Measurements from ENCODE around the gene TMEM179. TPM values are rescaled to one million over a fixed set of nuclear protein-coding genes. Genes with fewer than 3 reads are reported as not detected.

The TMEM179 gene
- total and polyA plus RNA-seq, 2 experiments from 2014 or later: 2.2 to 4.3 TPM

DNA sequence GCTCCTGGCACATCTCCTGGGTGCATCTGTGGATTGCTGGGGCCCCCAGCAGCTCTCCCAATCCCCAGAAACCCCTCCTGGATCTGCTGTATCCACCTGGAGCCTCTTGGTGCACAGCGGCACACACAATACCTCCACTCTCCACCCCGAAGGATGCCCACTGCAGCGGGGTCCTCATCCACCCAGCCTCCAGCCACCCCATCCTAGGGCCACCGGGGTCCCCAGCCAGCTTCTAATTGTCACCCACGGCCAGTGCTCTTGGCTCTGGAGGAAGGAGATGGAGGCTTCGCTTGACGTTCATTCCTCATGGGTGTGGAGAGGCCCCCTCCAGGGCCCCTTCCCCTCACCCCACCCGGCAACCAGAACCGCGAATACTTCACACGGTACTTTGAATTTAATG lies 31.6 kb upstream of the TMEM179 start:
- Histone ChIP-seq H4K20me1 (ENCODE audit: insufficient read depth, poor library complexity, severe bottlenecking) (no peaks in the 10 kb centered on the region), H3K27ac (no peak overlapping the region), H3K4me1 (ENCODE audit: insufficient read depth) (peaks cover 3% of the 10 kb centered on the region), H2AFZ (no peak overlapping the region), H3K4me3 (no peak overlapping the region), H3K4me2 (no peak overlapping the region), H3K36me3 (replicated peaks; ENCODE audit: insufficient read depth, low read depth) (no peaks in the 10 kb centered on the region), H3K9me2 (replicated peaks; ENCODE audit: insufficient read depth) (no peaks in the 10 kb centered on the region), H3K27me3 (peaks cover 10% of the 10 kb centered on the region), H3K79me2 (no peaks in the 10 kb centered on the region), H3K9me3 (ENCODE audit: low read depth) (no peaks in the 10 kb centered on the region)
- DNase-seq (ENCODE audit: low spot score): no peak
- WGBS (ENCODE audit: low lambda C conversion rate, missing lambda C conversion rate): 98% methylated on average over 6 of the region's 11 CpGs
- TF ChIP-seq EZH2phosphoT487 (IDR thresholded peaks at IDR 0.05; ENCODE audit: low read depth, severe bottlenecking, unreplicated experiment) (no peak), EZH2 (IDR thresholded peaks at IDR 0.05; ENCODE audit: borderline replicate concordance) (no peak)
- TF ChIP-seq, protein P1, sequence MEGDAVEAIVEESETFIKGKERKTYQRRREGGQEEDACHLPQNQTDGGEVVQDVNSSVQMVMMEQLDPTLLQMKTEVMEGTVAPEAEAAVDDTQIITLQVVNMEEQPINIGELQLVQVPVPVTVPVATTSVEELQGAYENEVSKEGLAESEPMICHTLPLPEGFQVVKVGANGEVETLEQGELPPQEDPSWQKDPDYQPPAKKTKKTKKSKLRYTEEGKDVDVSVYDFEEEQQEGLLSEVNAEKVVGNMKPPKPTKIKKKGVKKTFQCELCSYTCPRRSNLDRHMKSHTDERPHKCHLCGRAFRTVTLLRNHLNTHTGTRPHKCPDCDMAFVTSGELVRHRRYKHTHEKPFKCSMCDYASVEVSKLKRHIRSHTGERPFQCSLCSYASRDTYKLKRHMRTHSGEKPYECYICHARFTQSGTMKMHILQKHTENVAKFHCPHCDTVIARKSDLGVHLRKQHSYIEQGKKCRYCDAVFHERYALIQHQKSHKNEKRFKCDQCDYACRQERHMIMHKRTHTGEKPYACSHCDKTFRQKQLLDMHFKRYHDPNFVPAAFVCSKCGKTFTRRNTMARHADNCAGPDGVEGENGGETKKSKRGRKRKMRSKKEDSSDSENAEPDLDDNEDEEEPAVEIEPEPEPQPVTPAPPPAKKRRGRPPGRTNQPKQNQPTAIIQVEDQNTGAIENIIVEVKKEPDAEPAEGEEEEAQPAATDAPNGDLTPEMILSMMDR (IDR thresholded peaks at IDR 0.05; ENCODE audit: poor library complexity): no peak

DNA sequence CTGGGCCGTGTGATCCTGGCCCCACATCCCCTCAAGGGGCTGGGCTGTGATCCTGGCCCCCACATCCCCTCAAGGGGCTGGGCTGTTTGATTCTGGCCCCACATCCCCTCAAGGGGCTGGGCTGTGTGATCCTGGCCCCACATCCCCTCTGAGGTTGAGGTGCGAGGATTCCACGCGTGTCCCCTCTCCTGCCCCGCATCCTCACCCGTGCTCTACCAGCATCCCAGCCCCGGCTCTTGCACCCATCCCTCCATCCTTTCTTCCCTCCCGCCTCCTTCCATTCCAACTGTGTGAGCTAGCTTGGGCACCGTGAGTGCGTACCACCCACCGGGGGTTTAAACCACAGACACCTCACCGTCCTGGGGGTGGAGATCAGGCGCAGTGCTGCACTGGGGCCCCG lies 31.1 kb upstream of the TMEM179 start:
- no peak overlapping the region for H3K4me3 ChIP-seq
- H3K79me2 ChIP-seq: no peaks in the 10 kb centered on the region
- H4K20me1 ChIP-seq (ENCODE audit: insufficient read depth, poor library complexity, severe bottlenecking): no peaks in the 10 kb centered on the region
- no peak for DNase-seq (ENCODE audit: low spot score)
- H3K4me1 ChIP-seq (ENCODE audit: insufficient read depth): peaks cover 3% of the 10 kb centered on the region
- WGBS (ENCODE audit: low lambda C conversion rate, missing lambda C conversion rate): 93% methylated on average over 14 of the region's 14 CpGs
- no peak overlapping the region for H2AFZ ChIP-seq
- no peaks in the 10 kb centered on the region for H3K36me3 ChIP-seq (replicated peaks; ENCODE audit: insufficient read depth, low read depth)
- H3K9me2 ChIP-seq (replicated peaks; ENCODE audit: insufficient read depth): no peaks in the 10 kb centered on the region
- H3K4me2 ChIP-seq: no peak overlapping the region
- TF ChIP-seq, protein P1 (IDR thresholded peaks at IDR 0.05; ENCODE audit: poor library complexity): no peak
- TF ChIP-seq EZH2 (IDR thresholded peaks at IDR 0.05; ENCODE audit: borderline replicate concordance) (no peak), EZH2phosphoT487 (IDR thresholded peaks at IDR 0.05; ENCODE audit: low read depth, severe bottlenecking, unreplicated experiment) (no peak)
- H3K27me3 ChIP-seq: peaks cover 10% of the 10 kb centered on the region
- no peak overlapping the region for H3K27ac ChIP-seq
- H3K9me3 ChIP-seq (ENCODE audit: low read depth): no peaks in the 10 kb centered on the region

DNA sequence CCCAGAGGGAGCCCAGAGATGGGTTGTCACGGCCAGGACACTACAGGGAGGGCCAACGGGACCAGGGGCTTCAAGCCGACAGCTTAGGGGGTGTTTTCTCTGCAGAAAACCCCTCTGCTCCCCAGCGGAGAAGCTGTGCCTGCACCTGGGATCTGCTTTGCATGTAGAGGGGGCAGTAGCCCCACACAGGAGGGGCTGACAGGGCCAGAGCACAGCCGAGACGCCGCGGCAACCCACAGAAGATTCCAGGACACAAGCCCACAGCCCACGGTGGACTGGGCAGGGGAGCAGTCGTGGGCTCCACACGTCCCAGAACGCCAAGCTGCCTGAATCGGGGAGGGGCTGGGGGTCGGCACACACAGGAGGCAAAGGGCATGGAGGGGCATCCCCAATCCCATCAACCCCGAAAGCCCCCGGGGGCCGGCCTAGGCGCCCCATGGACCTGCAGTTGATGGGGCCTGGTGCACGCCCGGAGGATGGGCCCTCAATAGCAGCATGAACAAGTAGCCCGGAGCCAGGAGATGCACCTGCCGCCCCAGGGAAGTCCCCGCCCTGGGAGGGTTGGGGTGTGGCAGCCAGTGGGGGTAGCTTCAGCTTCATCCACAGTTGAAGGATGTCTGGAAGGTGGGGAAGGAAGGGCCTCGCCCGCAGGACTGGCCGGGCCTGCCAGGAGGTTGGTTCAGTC lies 30.5 kb upstream of the TMEM179 start:
- no peaks in the 10 kb centered on the region for H3K9me2 ChIP-seq (replicated peaks; ENCODE audit: insufficient read depth)
- H2AFZ ChIP-seq: no peak overlapping the region
- TF ChIP-seq EZH2 (IDR thresholded peaks at IDR 0.05; ENCODE audit: borderline replicate concordance): no peak
- no peak for TF ChIP-seq EZH2phosphoT487 (IDR thresholded peaks at IDR 0.05; ENCODE audit: low read depth, severe bottlenecking, unreplicated experiment)
- TF ChIP-seq, protein P1 (IDR thresholded peaks at IDR 0.05; ENCODE audit: poor library complexity): no peak
- H3K9me3 ChIP-seq (ENCODE audit: low read depth): no peaks in the 10 kb centered on the region
- no peak overlapping the region for H3K4me2 ChIP-seq
- H3K4me1 ChIP-seq (ENCODE audit: insufficient read depth): peaks cover 3% of the 10 kb centered on the region
- H3K27me3 ChIP-seq: peaks cover 10% of the 10 kb centered on the region
- no peak overlapping the region for H3K27ac ChIP-seq
- H3K36me3 ChIP-seq (replicated peaks; ENCODE audit: insufficient read depth, low read depth): no peaks in the 10 kb centered on the region
- no peaks in the 10 kb centered on the region for H3K79me2 ChIP-seq
- H4K20me1 ChIP-seq (ENCODE audit: insufficient read depth, poor library complexity, severe bottlenecking): no peaks in the 10 kb centered on the region
- no peak overlapping the region for H3K4me3 ChIP-seq
- DNase-seq (ENCODE audit: low spot score): no peak
- 88% methylated on average over 22 of the region's 26 CpGs for WGBS (ENCODE audit: low lambda C conversion rate, missing lambda C conversion rate)
